WI38 (cell line): ENCODE results near the gene TMEM120B.
"Not testable (repeated sequence)": the region's sequence is repeated elsewhere in the genome, so short reads cannot be mapped to it uniquely, and the experiment has no call there.

ENCODE experiments used
- H3K4me3 ChIP-seq: 2 replicates; pipeline ENCODE4 v1.5.1; 2011; ENCODE audit warnings: low read depth, mild to moderate bottlenecking, control low read depth, low read length
- CTCF ChIP-seq: IDR thresholded peaks from 2 replicates; pipeline ENCODE4 v1.5.1; 2012; ENCODE audit warnings: low read depth, mild to moderate bottlenecking, control low read depth, low read length

The TMEM120B gene

GRCh38 chr12:121712190-121712460 lies 427 bp upstream of the TMEM120B start:
- TF ChIP-seq CTCF, result no peak

GRCh38 chr12:121713257-121713777 lies 765 bp downstream of the TMEM120B start:
- H3K4me3 ChIP-seq, result peak overlapping the region; percentile 92
- TF ChIP-seq CTCF, result no peak

More at GRCh38 chr12:121712190-121712460, 427 bp upstream of the TMEM120B start:
- peak overlapping the region; percentile 92 for H3K4me3 ChIP-seq

GRCh38 chr12:121713793-121714192 lies 1.2 kb downstream of the TMEM120B start:
- TF ChIP-seq CTCF, result no peak
- peak overlapping the region; percentile 92 for H3K4me3 ChIP-seq

GRCh38 chr12:121715055-121715454 lies 2.5 kb downstream of the TMEM120B start:
- not testable (repeated sequence) for H3K4me3 ChIP-seq

GRCh38 chr12:121715862-121716435 lies 3.4 kb downstream of the TMEM120B start:
- no peak overlapping the region for H3K4me3 ChIP-seq
- TF ChIP-seq CTCF, result no peak

- no peak for TF ChIP-seq CTCF
Measured at GRCh38 chr12:121717041-121717699, 4.6 kb downstream of the TMEM120B start.

GRCh38 chr12:121718653-121719239 lies 6.2 kb downstream of the TMEM120B start:
- H3K4me3 ChIP-seq, result no peak overlapping the region
- no peak for TF ChIP-seq CTCF

More at GRCh38 chr12:121717041-121717699, 4.6 kb downstream of the TMEM120B start:
- no peak overlapping the region for H3K4me3 ChIP-seq
